Right lobe of liver (tissue), 4 donors: Measurements from ENCODE around the gene RTTN.

Experiments used
- POLR2A ChIP-seq: fragments of 450-650 bp; IDR thresholded peaks from one replicate; pipeline ENCODE4 v1.6.1; 2017; ENCODE audit warnings: antibody characterized with exemption, mild to moderate bottlenecking
- TF ChIP-seq, protein P1 (sequence below), 4 donors: fragments of 200-600 bp in 3 of 4; fragments of 450-650 bp in 1 of 4; IDR thresholded peaks; one replicate each; pipeline versions ENCODE4 v1.5.1 to v1.8.0; 2016 to 2022; ENCODE audit warnings: antibody characterized with exemption in 4 of 4, mild to moderate bottlenecking in 2 of 4
- donor health status: DM: no; HTN: no; CAD: no.
- donor health status: DM: no; HTN: no; CAD: no.
- donor health status: DM: no; HTN: yes; CAD: no.

GRCh38 chr18:70216788-70217187 is 11.3 kb upstream of the RTTN start:
- TF ChIP-seq, protein P1, sequence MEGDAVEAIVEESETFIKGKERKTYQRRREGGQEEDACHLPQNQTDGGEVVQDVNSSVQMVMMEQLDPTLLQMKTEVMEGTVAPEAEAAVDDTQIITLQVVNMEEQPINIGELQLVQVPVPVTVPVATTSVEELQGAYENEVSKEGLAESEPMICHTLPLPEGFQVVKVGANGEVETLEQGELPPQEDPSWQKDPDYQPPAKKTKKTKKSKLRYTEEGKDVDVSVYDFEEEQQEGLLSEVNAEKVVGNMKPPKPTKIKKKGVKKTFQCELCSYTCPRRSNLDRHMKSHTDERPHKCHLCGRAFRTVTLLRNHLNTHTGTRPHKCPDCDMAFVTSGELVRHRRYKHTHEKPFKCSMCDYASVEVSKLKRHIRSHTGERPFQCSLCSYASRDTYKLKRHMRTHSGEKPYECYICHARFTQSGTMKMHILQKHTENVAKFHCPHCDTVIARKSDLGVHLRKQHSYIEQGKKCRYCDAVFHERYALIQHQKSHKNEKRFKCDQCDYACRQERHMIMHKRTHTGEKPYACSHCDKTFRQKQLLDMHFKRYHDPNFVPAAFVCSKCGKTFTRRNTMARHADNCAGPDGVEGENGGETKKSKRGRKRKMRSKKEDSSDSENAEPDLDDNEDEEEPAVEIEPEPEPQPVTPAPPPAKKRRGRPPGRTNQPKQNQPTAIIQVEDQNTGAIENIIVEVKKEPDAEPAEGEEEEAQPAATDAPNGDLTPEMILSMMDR (IDR thresholded peaks at IDR 0.05) = no peak
- TF ChIP-seq POLR2A = no peak
